SU-DHL-6 (cell line): Measurements from ENCODE around the gene HUS1B.

Experiments
- EZH2phosphoT487 ChIP-seq: fragments of 200-600 bp; sonication (generic), shearing (Covaris generic); conservative IDR thresholded peaks from 2 replicates; pipeline ENCODE4 v1.6.1; 2018; ENCODE audit warnings: mild to moderate bottlenecking, antibody characterized with exemption, low read length, moderate library complexity, mixed read lengths
- TF ChIP-seq, protein P1 (sequence below): fragments of 200-600 bp; sonication (generic); IDR thresholded peaks from one replicate; pipeline ENCODE4 v1.5.1; 2017; ENCODE audit warnings: antibody characterized with exemption, mild to moderate bottlenecking, low read length, moderate library complexity; ENCODE audit not compliant: insufficient read depth, poor library complexity, severe bottlenecking

GRCh38 chr6:620166-620565 lies 36.7 kb downstream of the HUS1B start:
- TF ChIP-seq, protein P1, sequence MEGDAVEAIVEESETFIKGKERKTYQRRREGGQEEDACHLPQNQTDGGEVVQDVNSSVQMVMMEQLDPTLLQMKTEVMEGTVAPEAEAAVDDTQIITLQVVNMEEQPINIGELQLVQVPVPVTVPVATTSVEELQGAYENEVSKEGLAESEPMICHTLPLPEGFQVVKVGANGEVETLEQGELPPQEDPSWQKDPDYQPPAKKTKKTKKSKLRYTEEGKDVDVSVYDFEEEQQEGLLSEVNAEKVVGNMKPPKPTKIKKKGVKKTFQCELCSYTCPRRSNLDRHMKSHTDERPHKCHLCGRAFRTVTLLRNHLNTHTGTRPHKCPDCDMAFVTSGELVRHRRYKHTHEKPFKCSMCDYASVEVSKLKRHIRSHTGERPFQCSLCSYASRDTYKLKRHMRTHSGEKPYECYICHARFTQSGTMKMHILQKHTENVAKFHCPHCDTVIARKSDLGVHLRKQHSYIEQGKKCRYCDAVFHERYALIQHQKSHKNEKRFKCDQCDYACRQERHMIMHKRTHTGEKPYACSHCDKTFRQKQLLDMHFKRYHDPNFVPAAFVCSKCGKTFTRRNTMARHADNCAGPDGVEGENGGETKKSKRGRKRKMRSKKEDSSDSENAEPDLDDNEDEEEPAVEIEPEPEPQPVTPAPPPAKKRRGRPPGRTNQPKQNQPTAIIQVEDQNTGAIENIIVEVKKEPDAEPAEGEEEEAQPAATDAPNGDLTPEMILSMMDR, result no peak
- no peak for TF ChIP-seq EZH2phosphoT487
